Immature natural killer cell (primary cell): Measurements from ENCODE around the gene APBB1IP. TPM values are rescaled to one million over a fixed set of nuclear protein-coding genes. Genes with fewer than 3 reads are reported as not detected.
"Not testable (repeated sequence)": the region's sequence is repeated elsewhere in the genome, so short reads cannot be mapped to it uniquely, and the experiment has no call there.

Source experiments
- DNase-seq, 3 donors: peaks; one replicate each; pipeline ENCODE4 v3.0.0; 2022; ENCODE audit warnings: mixed read lengths in 1 of 3
- H3K27ac Mint-ChIP-seq, 6 donors: one replicate each; pipeline ENCODE4 v1.8.0; 2020; ENCODE audit warnings: mixed read lengths in 6 of 6, mild to moderate bottlenecking in 5 of 6, inconsistent platforms in 4 of 6, moderate library complexity in 3 of 6
- H3K27me3 Mint-ChIP-seq, 3 donors: one replicate each; pipeline ENCODE4 v1.8.0; 2020 to 2021; ENCODE audit warnings: low read depth in 3 of 3, mild to moderate bottlenecking in 3 of 3, mixed read lengths in 3 of 3, moderate library complexity in 3 of 3, inconsistent platforms in 1 of 3
- H3K36me3 Mint-ChIP-seq, 3 donors: one replicate each; pipeline ENCODE4 v1.8.0; 2020; ENCODE audit warnings: mixed read lengths in 3 of 3, inconsistent platforms in 2 of 3, mild to moderate bottlenecking in 2 of 3
- H3K4me1 Mint-ChIP-seq, 2 donors: one replicate each; pipeline ENCODE4 v1.8.0; 2020; ENCODE audit warnings: inconsistent platforms in 2 of 2, mild to moderate bottlenecking in 2 of 2, mixed read lengths in 2 of 2, moderate library complexity in 1 of 2
- H3K4me3 Mint-ChIP-seq, 5 donors: one replicate each; pipeline ENCODE4 v1.8.0; 2020; ENCODE audit warnings: mild to moderate bottlenecking in 5 of 5, mixed read lengths in 5 of 5, inconsistent platforms in 3 of 5, moderate library complexity in 3 of 5
- H3K9me3 Mint-ChIP-seq, 6 donors: one replicate each; pipeline ENCODE4 v1.8.0; 2020; ENCODE audit warnings: mild to moderate bottlenecking in 6 of 6, mixed read lengths in 6 of 6, inconsistent platforms in 4 of 6, moderate library complexity in 3 of 6
- polyA plus RNA-seq, 3 donors: library from polyadenylated mRNA; unstranded; fragments of 300-500 nt; fragmentation: Illumina TruSeq; gene quantifications; one replicate each; pipeline ENCODE4 v1.2.3, GENCODE V29; 2021

APBB1IP gene
- polyA plus RNA-seq, 3 donors from 2014 or later, result 22.0 to 83.5 (median 29.8) TPM

- H3K27ac Mint-ChIP-seq, result peak overlapping the region; percentile 95 to 98 (median 97)
- peaks cover 4 to 12% (median 8%) of the 10 kb centered on the region in 3 donors for H3K27me3 Mint-ChIP-seq
- peaks cover 76 to 84% of the 10 kb centered on the region in 2 donors for H3K4me1 Mint-ChIP-seq
- peak overlapping the region; percentile 71 to 79 (median 73) for H3K4me3 Mint-ChIP-seq
- no peaks in the 10 kb centered on the region for H3K9me3 Mint-ChIP-seq
- H3K36me3 Mint-ChIP-seq, result peaks cover 3 to 14% (median 11%) of the 10 kb centered on the region in 3 donors
- DNase-seq, result peak; percentile 67 to 75 (median 74)
These were observed 49.1 kb downstream of the APBB1IP start for GRCh38 chr10:26486990-26487850.

- DNase-seq, result no peak
- Mint-ChIP-seq H3K36me3 (peaks cover 14 to 26% (median 22%) of the 10 kb centered on the region in 3 donors), H3K9me3 (no peaks in the 10 kb centered on the region), H3K4me3 (peak overlapping the region in 4 of 5 donors; percentile 1 to 59 (median 4)), H3K4me1 (peaks cover 68 to 82% of the 10 kb centered on the region in 2 donors), H3K27me3 (peaks cover 4 to 12% (median 6%) of the 10 kb centered on the region in 3 donors), H3K27ac (peak overlapping the region; percentile 95 to 98 (median 97))
These were observed 50.2 kb downstream of the APBB1IP start for GRCh38 chr10:26488344-26488743.

- H3K36me3 Mint-ChIP-seq, result peaks cover 15 to 33% (median 29%) of the 10 kb centered on the region in 3 donors
- peak overlapping the region in 1 of 5 donors; percentile 3 for H3K4me3 Mint-ChIP-seq
- H3K9me3 Mint-ChIP-seq, result no peaks in the 10 kb centered on the region
- peak overlapping the region; percentile 95 to 98 (median 97) for H3K27ac Mint-ChIP-seq
- peaks cover 4 to 12% (median 6%) of the 10 kb centered on the region in 3 donors for H3K27me3 Mint-ChIP-seq
- H3K4me1 Mint-ChIP-seq, result peaks cover 61 to 82% of the 10 kb centered on the region in 2 donors
- DNase-seq, result no peak
These were observed 50.9 kb downstream of the APBB1IP start for GRCh38 chr10:26489081-26489480.

GRCh38 chr10:26490367-26490766 is 52.2 kb downstream of the APBB1IP start:
- not testable (repeated sequence) for H3K4me3 Mint-ChIP-seq, H3K9me3 Mint-ChIP-seq, H3K27ac Mint-ChIP-seq, DNase-seq
- H3K4me1 Mint-ChIP-seq, result peaks cover 52 to 78% of the 10 kb centered on the region in 2 donors
- peaks cover 15 to 36% (median 31%) of the 10 kb centered on the region in 3 donors for H3K36me3 Mint-ChIP-seq
- peaks cover 4 to 12% (median 6%) of the 10 kb centered on the region in 3 donors for H3K27me3 Mint-ChIP-seq

GRCh38 chr10:26491276-26491675 is 53.1 kb downstream of the APBB1IP start:
- peak overlapping the region in 2 of 6 donors; percentile 58 to 62 for H3K27ac Mint-ChIP-seq
- no peak for DNase-seq
- peaks cover 15 to 40% (median 35%) of the 10 kb centered on the region in 3 donors for H3K36me3 Mint-ChIP-seq
- peaks cover 50 to 78% of the 10 kb centered on the region in 2 donors for H3K4me1 Mint-ChIP-seq
- no peaks in the 10 kb centered on the region for H3K9me3 Mint-ChIP-seq
- no peak overlapping the region for H3K4me3 Mint-ChIP-seq
- H3K27me3 Mint-ChIP-seq, result peaks cover 4 to 12% (median 6%) of the 10 kb centered on the region in 3 donors

- Mint-ChIP-seq H3K9me3 (no peaks in the 10 kb centered on the region), H3K27me3 (peaks cover 4 to 12% (median 6%) of the 10 kb centered on the region in 3 donors), H3K4me3 (no peak overlapping the region), H3K27ac (peak overlapping the region in 2 of 6 donors; percentile 27 to 29), H3K4me1 (peaks cover 43 to 73% of the 10 kb centered on the region in 2 donors), H3K36me3 (peaks cover 15 to 47% (median 38%) of the 10 kb centered on the region in 3 donors)
- no peak for DNase-seq
These were observed 53.8 kb downstream of the APBB1IP start for GRCh38 chr10:26491934-26492333.

GRCh38 chr10:26492725-26493124 is 54.6 kb downstream of the APBB1IP start:
- H3K9me3 Mint-ChIP-seq, H3K4me3 Mint-ChIP-seq, DNase-seq, H3K27me3 Mint-ChIP-seq: not testable (repeated sequence)
- peaks cover 15 to 48% (median 38%) of the 10 kb centered on the region in 3 donors for H3K36me3 Mint-ChIP-seq
- H3K27ac Mint-ChIP-seq, result peak overlapping the region in 3 of 6 donors; percentile 27 to 69 (median 57)
- peaks cover 35 to 65% of the 10 kb centered on the region in 2 donors for H3K4me1 Mint-ChIP-seq

GRCh38 chr10:26494018-26494417 is 55.9 kb downstream of the APBB1IP start:
- H3K9me3 Mint-ChIP-seq, result no peaks in the 10 kb centered on the region
- H3K36me3 Mint-ChIP-seq, result peaks cover 15 to 51% (median 43%) of the 10 kb centered on the region in 3 donors
- no peak for DNase-seq
- H3K27ac Mint-ChIP-seq, result peak overlapping the region in 3 of 6 donors; percentile 39 to 57 (median 53)
- H3K27me3 Mint-ChIP-seq, result peaks cover 0 to 1% (median 0%) of the 10 kb centered on the region in 3 donors
- peaks cover 22 to 52% of the 10 kb centered on the region in 2 donors for H3K4me1 Mint-ChIP-seq
- H3K4me3 Mint-ChIP-seq, result no peak overlapping the region

- Mint-ChIP-seq H3K36me3 (peaks cover 14 to 63% (median 26%) of the 10 kb centered on the region in 3 donors), H3K27me3 (no peaks in the 10 kb centered on the region), H3K4me3 (no peak overlapping the region), H3K9me3 (no peaks in the 10 kb centered on the region), H3K4me1 (peaks cover 14 to 34% of the 10 kb centered on the region in 2 donors), H3K27ac (peak overlapping the region in 4 of 6 donors; percentile 28 to 78 (median 52))
- DNase-seq, result no peak
These were observed 61.3 kb downstream of the APBB1IP start for GRCh38 chr10:26499426-26499825.

- Mint-ChIP-seq H3K4me3 (no peak overlapping the region), H3K9me3 (no peaks in the 10 kb centered on the region), H3K27me3 (no peaks in the 10 kb centered on the region), H3K4me1 (peaks cover 16 to 30% of the 10 kb centered on the region in 2 donors), H3K36me3 (peaks cover 34 to 70% (median 36%) of the 10 kb centered on the region in 3 donors), H3K27ac (peak overlapping the region in 1 of 6 donors; percentile 68)
- DNase-seq, result no peak
These were observed 64.8 kb downstream of the APBB1IP start for GRCh38 chr10:26502986-26503385.

GRCh38 chr10:26503911-26504310 is 65.8 kb downstream of the APBB1IP start:
- Mint-ChIP-seq H3K4me3 (no peak overlapping the region), H3K4me1 (peaks cover 18 to 34% of the 10 kb centered on the region in 2 donors), H3K36me3 (peaks cover 32 to 71% (median 35%) of the 10 kb centered on the region in 3 donors), H3K27ac (peak overlapping the region in 5 of 6 donors; percentile 1 to 82 (median 43)), H3K9me3 (no peaks in the 10 kb centered on the region), H3K27me3 (no peaks in the 10 kb centered on the region)
- no peak for DNase-seq

GRCh38 chr10:26504429-26504828 is 66.3 kb downstream of the APBB1IP start:
- DNase-seq, H3K4me3 Mint-ChIP-seq, H3K9me3 Mint-ChIP-seq, H3K27me3 Mint-ChIP-seq, H3K27ac Mint-ChIP-seq: not testable (repeated sequence)
- H3K4me1 Mint-ChIP-seq, result peaks cover 23 to 36% of the 10 kb centered on the region in 2 donors
- peaks cover 33 to 74% (median 33%) of the 10 kb centered on the region in 3 donors for H3K36me3 Mint-ChIP-seq

- DNase-seq, result no peak
- H3K27ac Mint-ChIP-seq, result peak overlapping the region in 4 of 6 donors; percentile 55 to 74 (median 67)
- H3K27me3 Mint-ChIP-seq, result no peaks in the 10 kb centered on the region
- H3K4me3 Mint-ChIP-seq, result no peak overlapping the region
- peaks cover 26 to 69% (median 30%) of the 10 kb centered on the region in 3 donors for H3K36me3 Mint-ChIP-seq
- H3K9me3 Mint-ChIP-seq, result no peaks in the 10 kb centered on the region
- H3K4me1 Mint-ChIP-seq, result peaks cover 21 to 32% of the 10 kb centered on the region in 2 donors
These were observed 67.3 kb downstream of the APBB1IP start for GRCh38 chr10:26505491-26505890.

- peaks cover 28 to 67% (median 29%) of the 10 kb centered on the region in 3 donors for H3K36me3 Mint-ChIP-seq
- H3K4me3 Mint-ChIP-seq, result no peak overlapping the region
- H3K9me3 Mint-ChIP-seq, result no peaks in the 10 kb centered on the region
These were observed 68.6 kb downstream of the APBB1IP start for GRCh38 chr10:26506736-26507135.

More at GRCh38 chr10:26506736-26507135, 68.6 kb downstream of the APBB1IP start:
- H3K27me3 Mint-ChIP-seq, result no peaks in the 10 kb centered on the region
- H3K27ac Mint-ChIP-seq, result peak overlapping the region in 5 of 6 donors; percentile 63 to 78 (median 74)
- peaks cover 19 to 20% of the 10 kb centered on the region in 2 donors for H3K4me1 Mint-ChIP-seq
- DNase-seq, result no peak
